ENCODE measurements around the gene PRPF6.
A peak's percentile ranks its signal among the peaks of the same experiment; 100 is the strongest.
"Not testable (repeated sequence)": the region's sequence is repeated elsewhere in the genome, so short reads cannot be mapped to it uniquely, and the experiment has no call there.

The PRPF6 gene

GRCh38 chr20:63973636-63974401 is 7.1 kb upstream of the PRPF6 start:
- peak; percentile 84 for DNase-seq (ENCODE audit: low spot score)

- peak; percentile 98 for DNase-seq (ENCODE audit: low spot score)
Observed at GRCh38 chr20:63974402-63975200, 6.3 kb upstream of the PRPF6 start.

- DNase-seq (ENCODE audit: low spot score), result not testable (repeated sequence)
Observed at GRCh38 chr20:63976511-63976910, 4.4 kb upstream of the PRPF6 start.

GRCh38 chr20:63976980-63977738 is 3.8 kb upstream of the PRPF6 start:
- no peak for DNase-seq (ENCODE audit: low spot score)

- DNase-seq (ENCODE audit: low spot score), result no peak
Observed at GRCh38 chr20:63977739-63978276, 3.1 kb upstream of the PRPF6 start.

- no peak for DNase-seq (ENCODE audit: low spot score)
Observed at GRCh38 chr20:63978319-63979228, 2.4 kb upstream of the PRPF6 start.

GRCh38 chr20:63979229-63979556 is 1.7 kb upstream of the PRPF6 start:
- DNase-seq (ENCODE audit: low spot score), result no peak

- no peak for DNase-seq (ENCODE audit: low spot score)
Observed at GRCh38 chr20:63979557-63980316, 1.2 kb upstream of the PRPF6 start, which contains the start of gene SAMD10. Gene SAMD10 (minus strand): TSS chr20:63979642. CDS start chr20:63979467, 175 bp downstream.

GRCh38 chr20:63980317-63980805 is 571 bp upstream of the PRPF6 start:
- DNase-seq (ENCODE audit: low spot score), result no peak

GRCh38 chr20:63982937-63983336 is 2.0 kb downstream of the PRPF6 start:
- no peak for DNase-seq (ENCODE audit: low spot score)

GRCh38 chr20:64000906-64001305 is 20.0 kb downstream of the PRPF6 start:
- DNase-seq (ENCODE audit: low spot score), result peak; percentile 95

- peak; percentile 98 for DNase-seq (ENCODE audit: low spot score)
Observed at GRCh38 chr20:64001607-64002011, 20.7 kb downstream of the PRPF6 start.

GRCh38 chr20:64003960-64004725 is 23.2 kb downstream of the PRPF6 start:
- no peak for DNase-seq (ENCODE audit: low spot score)

GRCh38 chr20:64005394-64005793 is 24.5 kb downstream of the PRPF6 start:
- DNase-seq (ENCODE audit: low spot score), result no peak

- DNase-seq (ENCODE audit: low spot score), result peak; percentile 33
Observed at GRCh38 chr20:64006490-64006889, 25.6 kb downstream of the PRPF6 start.

GRCh38 chr20:64006902-64007301 is 26.0 kb downstream of the PRPF6 start:
- no peak for DNase-seq (ENCODE audit: low spot score)

GRCh38 chr20:64009811-64010387 is 29.0 kb downstream of the PRPF6 start:
- no peak for DNase-seq (ENCODE audit: low spot score)

- DNase-seq (ENCODE audit: low spot score), result no peak
Observed at GRCh38 chr20:64010711-64011237, 29.8 kb downstream of the PRPF6 start.

- DNase-seq (ENCODE audit: low spot score), result no peak
Observed at GRCh38 chr20:64011366-64011779, 30.4 kb downstream of the PRPF6 start.

All from cerebellar cortex (tissue), 1 donor.